GM12864 (cell line): Measurements from ENCODE around the gene AACS.

Source experiments
- DNase-seq: peaks from one replicate; pipeline ENCODE4 v3.0.0-alpha.2; 2011; ENCODE audit warnings: low read depth
- H3K4me3 ChIP-seq: 2 replicates; pipeline ENCODE4 v1.5.1; 2011; ENCODE audit warnings: mild to moderate bottlenecking, low read depth, low read length, control low read depth
- TF ChIP-seq, protein P1 (sequence below): IDR thresholded peaks from 2 replicates; pipeline ENCODE4 v1.5.1; 2011; ENCODE audit warnings: low read depth, mild to moderate bottlenecking, moderate library complexity, low read length, control low read depth, inconsistent platforms; ENCODE audit errors: missing control alignments

Gene AACS, protein sequence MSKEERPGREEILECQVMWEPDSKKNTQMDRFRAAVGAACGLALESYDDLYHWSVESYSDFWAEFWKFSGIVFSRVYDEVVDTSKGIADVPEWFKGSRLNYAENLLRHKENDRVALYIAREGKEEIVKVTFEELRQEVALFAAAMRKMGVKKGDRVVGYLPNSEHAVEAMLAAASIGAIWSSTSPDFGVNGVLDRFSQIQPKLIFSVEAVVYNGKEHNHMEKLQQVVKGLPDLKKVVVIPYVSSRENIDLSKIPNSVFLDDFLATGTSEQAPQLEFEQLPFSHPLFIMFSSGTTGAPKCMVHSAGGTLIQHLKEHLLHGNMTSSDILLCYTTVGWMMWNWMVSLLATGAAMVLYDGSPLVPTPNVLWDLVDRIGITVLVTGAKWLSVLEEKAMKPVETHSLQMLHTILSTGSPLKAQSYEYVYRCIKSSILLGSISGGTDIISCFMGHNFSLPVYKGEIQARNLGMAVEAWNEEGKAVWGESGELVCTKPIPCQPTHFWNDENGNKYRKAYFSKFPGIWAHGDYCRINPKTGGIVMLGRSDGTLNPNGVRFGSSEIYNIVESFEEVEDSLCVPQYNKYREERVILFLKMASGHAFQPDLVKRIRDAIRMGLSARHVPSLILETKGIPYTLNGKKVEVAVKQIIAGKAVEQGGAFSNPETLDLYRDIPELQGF

DNA sequence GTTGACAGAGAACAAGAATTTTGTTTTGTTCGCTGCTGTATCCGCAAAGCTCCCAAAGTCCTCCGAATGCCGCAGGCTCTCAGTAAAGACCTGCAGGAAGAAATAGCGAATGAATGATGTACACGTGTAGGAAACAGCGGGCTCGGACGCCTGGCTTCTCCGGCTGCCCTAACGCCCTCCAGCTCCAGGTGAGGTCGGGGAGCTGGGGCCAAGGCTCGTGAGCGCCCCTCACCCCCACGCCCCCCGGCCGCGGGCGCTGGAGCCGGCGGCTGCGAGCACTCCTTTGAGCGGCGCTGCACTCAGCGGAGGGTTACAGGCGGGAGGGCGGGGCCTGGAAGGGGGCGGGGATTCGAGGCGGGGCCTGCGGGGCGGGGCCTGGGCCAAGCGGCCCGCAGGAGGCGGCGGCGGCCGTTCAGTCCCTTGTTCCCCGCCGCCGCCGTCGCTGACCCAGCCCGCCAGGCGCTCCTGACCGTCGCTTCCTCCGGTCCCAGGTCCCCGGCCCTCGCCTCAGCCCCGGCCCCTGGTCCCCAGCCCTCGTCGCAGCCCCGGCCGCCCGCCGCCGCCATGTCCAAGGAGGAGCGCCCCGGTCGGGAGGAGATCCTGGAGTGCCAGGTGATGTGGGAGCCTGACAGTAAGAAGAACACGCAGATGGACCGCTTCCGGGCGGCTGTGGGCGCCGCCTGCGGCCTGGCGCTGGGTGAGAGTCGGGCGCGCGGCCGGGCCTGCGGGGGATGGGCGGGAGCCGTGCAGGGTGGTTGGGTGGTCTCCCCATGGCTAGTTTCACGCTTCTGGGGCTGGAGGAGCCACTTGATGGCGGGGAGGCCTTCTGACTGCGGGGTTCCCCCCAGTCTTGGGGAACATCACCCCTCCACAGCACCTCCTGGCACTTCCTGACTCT, at the start of gene AACS:
TSS of gene AACS (plus strand) at position 415 of the 898 bp plus-strand sequence. CDS start at position 565, 150 bp downstream.
- TF ChIP-seq, protein P1, sequence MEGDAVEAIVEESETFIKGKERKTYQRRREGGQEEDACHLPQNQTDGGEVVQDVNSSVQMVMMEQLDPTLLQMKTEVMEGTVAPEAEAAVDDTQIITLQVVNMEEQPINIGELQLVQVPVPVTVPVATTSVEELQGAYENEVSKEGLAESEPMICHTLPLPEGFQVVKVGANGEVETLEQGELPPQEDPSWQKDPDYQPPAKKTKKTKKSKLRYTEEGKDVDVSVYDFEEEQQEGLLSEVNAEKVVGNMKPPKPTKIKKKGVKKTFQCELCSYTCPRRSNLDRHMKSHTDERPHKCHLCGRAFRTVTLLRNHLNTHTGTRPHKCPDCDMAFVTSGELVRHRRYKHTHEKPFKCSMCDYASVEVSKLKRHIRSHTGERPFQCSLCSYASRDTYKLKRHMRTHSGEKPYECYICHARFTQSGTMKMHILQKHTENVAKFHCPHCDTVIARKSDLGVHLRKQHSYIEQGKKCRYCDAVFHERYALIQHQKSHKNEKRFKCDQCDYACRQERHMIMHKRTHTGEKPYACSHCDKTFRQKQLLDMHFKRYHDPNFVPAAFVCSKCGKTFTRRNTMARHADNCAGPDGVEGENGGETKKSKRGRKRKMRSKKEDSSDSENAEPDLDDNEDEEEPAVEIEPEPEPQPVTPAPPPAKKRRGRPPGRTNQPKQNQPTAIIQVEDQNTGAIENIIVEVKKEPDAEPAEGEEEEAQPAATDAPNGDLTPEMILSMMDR: no peak
- peak within 1 kb of the TSS; percentile 98 for H3K4me3 ChIP-seq
- no peak for DNase-seq

DNA sequence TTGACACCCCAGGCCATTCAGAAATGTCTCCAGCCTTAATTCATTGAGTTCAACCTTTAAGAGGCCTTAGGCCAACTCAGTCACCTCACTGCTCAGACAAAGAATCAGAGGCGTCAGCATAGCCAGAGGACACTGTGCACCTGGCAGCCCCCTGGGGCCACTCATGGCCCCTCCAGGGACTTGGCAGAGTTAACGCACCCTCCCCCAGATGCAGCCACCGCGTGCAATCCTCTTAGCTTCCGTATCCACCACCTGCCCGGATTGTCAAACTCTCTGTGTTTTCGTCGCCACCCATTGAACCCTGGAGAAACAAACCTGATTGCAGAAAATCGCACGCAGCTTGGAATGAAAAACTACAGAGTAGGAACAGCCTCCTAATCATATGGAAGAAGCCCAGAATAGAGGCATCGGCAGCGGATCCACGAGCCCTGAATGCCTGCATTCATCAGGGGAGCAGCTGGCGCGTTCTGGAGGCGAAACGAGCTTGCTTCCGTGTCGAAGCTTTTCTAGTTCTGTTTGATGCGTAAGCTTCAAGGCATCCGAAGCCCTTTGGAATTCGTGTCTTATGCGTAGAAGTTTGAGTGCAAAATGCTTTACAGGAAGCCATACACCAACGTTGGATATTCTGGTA, 49.4 kb upstream of the AACS start:
- TF ChIP-seq, protein P1: no peak
- DNase-seq: no peak

DNA sequence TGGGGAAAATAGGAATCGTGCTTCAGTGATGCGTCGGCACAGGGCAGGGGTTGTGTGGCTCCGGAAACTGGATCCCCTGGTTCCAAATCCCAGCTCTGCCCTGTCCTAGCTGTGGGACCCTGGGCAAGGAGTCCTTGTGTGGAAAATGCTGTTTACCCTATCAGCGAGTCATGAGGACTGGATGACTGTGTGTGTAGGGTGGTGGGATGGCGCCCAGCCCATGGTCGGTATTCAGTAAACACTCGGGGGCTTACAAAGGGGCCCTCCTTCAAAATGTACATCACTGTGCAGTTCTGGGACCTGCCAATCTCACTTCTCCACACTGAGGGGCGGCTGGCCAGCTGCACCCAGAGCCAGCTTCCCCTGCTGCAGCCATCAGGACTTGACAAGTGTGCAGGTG, 47.4 kb upstream of the AACS start:
- H3K4me3 ChIP-seq: no peak overlapping the region
- TF ChIP-seq, protein P1: no peak
- DNase-seq: no peak

More for the DNA sequence above, 49.4 kb upstream of the AACS start:
- no peak overlapping the region for H3K4me3 ChIP-seq

DNA sequence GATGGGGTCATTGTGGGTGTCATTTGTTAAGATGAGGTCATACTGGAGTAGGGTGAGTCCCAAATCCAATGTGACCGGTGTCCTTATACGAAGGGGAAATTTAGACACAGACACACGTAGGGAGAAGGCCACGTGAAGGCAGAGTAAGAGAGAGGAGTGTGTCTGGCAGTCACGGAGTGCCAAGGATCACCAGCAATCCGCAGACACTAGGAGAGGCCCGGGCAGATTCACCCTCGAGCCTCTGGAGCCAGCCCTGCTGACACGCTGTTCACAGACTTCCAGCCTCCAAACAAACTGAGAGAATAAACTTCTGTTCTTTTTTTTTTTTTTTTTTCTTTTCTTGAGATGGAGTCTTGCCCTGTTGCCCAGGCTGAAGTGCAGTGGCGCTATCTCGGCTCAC, 46.9 kb upstream of the AACS start:
- DNase-seq: no peak
- TF ChIP-seq, protein P1: no peak
- H3K4me3 ChIP-seq: no peak overlapping the region

DNA sequence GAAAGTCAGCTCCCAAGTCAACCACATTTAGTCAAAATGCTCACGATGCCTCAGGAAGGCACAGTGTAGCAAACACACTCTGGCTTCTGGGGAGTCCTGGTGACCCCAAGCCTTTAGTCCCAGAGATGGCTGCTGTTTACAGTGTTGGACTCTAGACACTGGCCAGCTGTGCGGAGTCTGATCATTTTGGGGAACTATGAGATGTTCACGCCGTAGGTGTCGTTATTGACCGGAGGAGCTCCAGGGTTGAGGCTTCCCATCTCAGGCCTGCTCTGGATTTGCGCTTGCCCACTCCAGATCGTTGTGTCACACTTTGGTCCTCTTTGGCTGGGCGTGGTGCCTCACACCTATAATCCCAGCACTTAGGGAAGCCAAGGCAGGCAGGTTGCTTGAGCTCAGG, 44.1 kb upstream of the AACS start:
- TF ChIP-seq, protein P1: no peak
- H3K4me3 ChIP-seq: no peak overlapping the region
- no peak for DNase-seq

DNA sequence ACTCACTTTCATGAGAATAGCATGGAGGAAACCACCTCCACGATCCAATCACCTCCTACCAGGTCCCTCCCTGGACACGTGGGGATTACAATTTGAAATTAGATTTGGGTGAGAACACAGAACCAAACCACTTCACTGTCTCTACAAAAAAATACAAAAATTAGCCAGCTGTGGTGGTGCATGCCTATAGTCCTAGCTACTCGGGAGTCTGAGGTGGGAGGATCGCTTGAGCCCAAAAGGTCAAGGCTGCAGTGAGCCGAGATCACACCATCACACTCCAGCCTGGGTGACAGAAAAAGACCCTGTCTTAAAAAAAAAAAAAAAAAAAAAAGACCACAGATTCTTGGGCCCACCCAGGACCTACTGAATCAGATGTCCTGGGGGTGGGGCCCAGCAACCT, 43.5 kb upstream of the AACS start:
- no peak for DNase-seq
- H3K4me3 ChIP-seq: no peak overlapping the region
- TF ChIP-seq, protein P1: no peak
